Sigmoid colon (tissue), 7 donors: ENCODE measurements around the gene RBM33. TPM values are rescaled to one million over a fixed set of nuclear protein-coding genes. Genes with fewer than 3 reads are reported as not detected.

Experiments
- DNase-seq: peaks from one replicate; pipeline ENCODE4 v3.0.0-alpha.2; 2019
- H3K27ac ChIP-seq, 4 donors: fragments of 200-600 bp; sonication (generic); one replicate each; pipeline ENCODE4 v1.5.1; 2016 to 2019; ENCODE audit warnings: mild to moderate bottlenecking in 1 of 4
- H3K27me3 ChIP-seq, 3 donors: fragments of 200-600 bp; sonication (generic); one replicate each; pipeline ENCODE4 v1.5.1; 2019; ENCODE audit warnings: mild to moderate bottlenecking in 1 of 3
- H3K36me3 ChIP-seq, 4 donors: fragments of 200-600 bp; sonication (generic); one replicate each; pipeline ENCODE4 v1.5.1; 2016 to 2019
- H3K4me1 ChIP-seq, 4 donors: fragments of 200-600 bp; sonication (generic); one replicate each; pipeline ENCODE4 v1.5.1; 2017 to 2019
- H3K4me3 ChIP-seq, 4 donors: fragments of 200-600 bp; sonication (generic); one replicate each; pipeline ENCODE4 v1.5.1; 2017 to 2019; ENCODE audit warnings: mild to moderate bottlenecking in 2 of 4, moderate library complexity in 1 of 4
- H3K9me3 ChIP-seq, 4 donors: fragments of 200-600 bp in 3 of 4; sonication (generic) in 3 of 4; one replicate each; pipeline versions ENCODE4 v1.5.1 to v1.6.1; 2013 to 2019
- CTCF ChIP-seq, 4 experiments: fragments of 450-650 bp in 3 of 4; fragments of 200-600 bp in 1 of 4; IDR thresholded peaks; one replicate each; pipeline ENCODE4 v1.5.1; 2016 to 2019; ENCODE audit warnings: antibody characterized with exemption in 4 of 4, mild to moderate bottlenecking in 3 of 4, moderate library complexity in 2 of 4
- EP300 ChIP-seq, 4 donors: sonication (generic); formaldehyde crosslinking; IDR thresholded peaks; one replicate each; pipeline ENCODE4 v1.6.1; 2017; ENCODE audit warnings: antibody characterized with exemption in 4 of 4
- POLR2A ChIP-seq, 2 donors: fragments of 450-650 bp; IDR thresholded peaks; one replicate each; pipeline ENCODE4 v1.6.1; 2016; ENCODE audit warnings: antibody characterized with exemption in 2 of 2, mild to moderate bottlenecking in 2 of 2, moderate library complexity in 2 of 2
- POLR2AphosphoS5 ChIP-seq, 4 donors: sonication (generic); formaldehyde crosslinking; IDR thresholded peaks; one replicate each; pipeline ENCODE4 v1.6.1; 2017; ENCODE audit warnings: antibody characterized with exemption in 4 of 4
- WGBS, 2 donors: extraction: QIAGEN DNeasy Blood & Tissue Kit; methylation state at CpG; one replicate each; pipeline ENCODE4 v1.1.7; 2013; 5-methylcytosine and 5-hydroxymethylcytosine counted together
- intact Hi-C: fragments of 100-400 bp; cut with DNase I; formaldehyde crosslinking; loops from one replicate; pipeline ENCODE4 v1.15.1; 2023
- polyA plus RNA-seq, 3 donors: library from polyadenylated mRNA; stranded (reverse); fragments of 200-250 nt; gene quantifications; one replicate each; pipeline ENCODE4 v1.2.3, GENCODE V29; 2013
- total RNA-seq, 4 donors: library from RNA; depleted of rRNA; stranded (reverse); fragments of >200 nt; gene quantifications; one replicate each; pipeline ENCODE4 v1.1.0, GENCODE V29; 2016
- donor health status: healthy with polysubstance abuse.
- donor health status: Bipolar disorder and iron deficiency.
- donor health status: healthy.

Gene RBM33
- total and polyA plus RNA-seq, 7 donors = 3.6 to 60.4 (median 30.8) TPM

- TF ChIP-seq POLR2AphosphoS5 (IDR thresholded peaks at IDR 0.05) = no peak
- TF ChIP-seq EP300 (IDR thresholded peaks at IDR 0.05) = no peak
- no peak for TF ChIP-seq POLR2A (IDR thresholded peaks at IDR 0.05)
- no peak for TF ChIP-seq CTCF (IDR thresholded peaks at IDR 0.05)
- 86 to 89% methylated on average over 6 of the region's 6 CpGs for WGBS, 2 donors
- intact Hi-C loops = loop anchor here (10.0 kb wide), 1 partner anchor 62 kb away; no protein-coding TSS in a partner anchor
Observed at GRCh38 chr7:155652156-155653114, 8.0 kb downstream of the RBM33 start.

GRCh38 chr7:155653803-155654202, 9.3 kb downstream of the RBM33 start:
- Histone ChIP-seq H3K27me3 (no peaks in the 10 kb centered on the region), H3K4me1 (peaks cover 0 to 39% (median 26%) of the 10 kb centered on the region in 4 donors), H3K27ac (no peak overlapping the region), H3K4me3 (no peak overlapping the region), H3K9me3 (peaks cover 0 to 8% (median 3%) of the 10 kb centered on the region in 4 donors), H3K36me3 (no peaks in the 10 kb centered on the region)
- WGBS, 2 donors = 69 to 86% methylated on average over 2 of the region's 2 CpGs
- no peak for DNase-seq
- intact Hi-C loops = loop anchor here (10.0 kb wide), 1 partner anchor 61 kb away; no protein-coding TSS in a partner anchor
- TF ChIP-seq CTCF (IDR thresholded peaks at IDR 0.05) = no peak

More at GRCh38 chr7:155652156-155653114, 8.0 kb downstream of the RBM33 start:
- Histone ChIP-seq H3K27ac (no peak overlapping the region), H3K4me1 (peaks cover 0 to 36% (median 25%) of the 10 kb centered on the region in 4 donors), H3K36me3 (peaks cover 0 to 8% (median 1%) of the 10 kb centered on the region in 4 donors), H3K27me3 (no peaks in the 10 kb centered on the region), H3K4me3 (no peak overlapping the region), H3K9me3 (peaks cover 0 to 12% (median 6%) of the 10 kb centered on the region in 4 donors)
- DNase-seq = no peak

- Histone ChIP-seq H3K36me3 (no peaks in the 10 kb centered on the region), H3K9me3 (no peaks in the 10 kb centered on the region), H3K27ac (no peak overlapping the region), H3K4me3 (no peak overlapping the region), H3K27me3 (no peaks in the 10 kb centered on the region), H3K4me1 (peaks cover 0 to 39% (median 24%) of the 10 kb centered on the region in 4 donors)
- WGBS, 2 donors = 68 to 81% methylated on average over 7 of the region's 7 CpGs
- intact Hi-C loops = loop anchor here (10.0 kb wide), 1 partner anchor 58 kb away; no protein-coding TSS in a partner anchor
- TF ChIP-seq CTCF (IDR thresholded peaks at IDR 0.05) = no peak
- no peak for TF ChIP-seq POLR2AphosphoS5 (IDR thresholded peaks at IDR 0.05)
- TF ChIP-seq EP300 (IDR thresholded peaks at IDR 0.05) = no peak
- no peak for TF ChIP-seq POLR2A (IDR thresholded peaks at IDR 0.05)
- DNase-seq = no peak
Observed at GRCh38 chr7:155656891-155657290, 12.4 kb downstream of the RBM33 start.

GRCh38 chr7:155660059-155660757, 15.7 kb downstream of the RBM33 start:
- no peak for TF ChIP-seq POLR2A (IDR thresholded peaks at IDR 0.05)
- TF ChIP-seq EP300 (IDR thresholded peaks at IDR 0.05) = no peak
- no peak for TF ChIP-seq CTCF (IDR thresholded peaks at IDR 0.05)
- TF ChIP-seq POLR2AphosphoS5 (IDR thresholded peaks at IDR 0.05) = no peak
- DNase-seq = no peak
- Histone ChIP-seq H3K36me3 (peaks cover 0 to under 1% (median 0%) of the 10 kb centered on the region in 4 donors), H3K27ac (no peak overlapping the region), H3K27me3 (no peaks in the 10 kb centered on the region), H3K4me3 (no peak overlapping the region), H3K9me3 (no peaks in the 10 kb centered on the region), H3K4me1 (peaks cover 0 to 42% (median 28%) of the 10 kb centered on the region in 4 donors)
- 75 to 79% methylated on average over 5 of the region's 5 CpGs for WGBS, 2 donors
- intact Hi-C loops = no loop called here
